Lower leg skin (tissue), 3 donors: Measurements from ENCODE around the gene WARS2.

Experiments used
- CTCF ChIP-seq, 3 donors: fragments of 450-650 bp; IDR thresholded peaks; one replicate each; pipeline ENCODE4 v1.5.1; 2016; ENCODE audit warnings: antibody characterized with exemption in 3 of 3, mild to moderate bottlenecking in 3 of 3, moderate library complexity in 2 of 3
- POLR2A ChIP-seq, 2 donors: fragments of 450-650 bp; IDR thresholded peaks; one replicate each; pipeline ENCODE4 v1.6.1; 2016 to 2017; ENCODE audit warnings: antibody characterized with exemption in 2 of 2, mild to moderate bottlenecking in 1 of 2, moderate library complexity in 1 of 2

GRCh38 chr1:119139857-119140176 is 636 bp downstream of the WARS2 start:
- TF ChIP-seq CTCF (IDR thresholded peaks at IDR 0.05) (no peak), POLR2A (IDR thresholded peaks at IDR 0.05) (no peak)
